H1 (cell line): ENCODE results near the gene AMIGO2. TPM values are rescaled to one million over a fixed set of nuclear protein-coding genes. Genes with fewer than 3 reads are reported as not detected.

Source experiments
- CTCF ChIA-PET: fragments of 300-600 bp; sonication (Branson Sonifier 250); formaldehyde crosslinking; loops from one replicate; lab custom pipeline; 2021; ENCODE audit not compliant: partially characterized antibody; lab: Charles Lee
- POLR2A ChIA-PET: fragments of 300-600 bp; sonication (Branson Sonifier 250); formaldehyde crosslinking; loops from one replicate; lab custom pipeline; 2021; ENCODE audit warnings: inconsistent platforms; ENCODE audit not compliant: partially characterized antibody; lab: Charles Lee
- DNase-seq, 2 experiments: peaks; one replicate each; pipeline versions ENCODE4 v3.0.0 to v3.0.0-alpha.2; 2010 to 2022; ENCODE audit warnings: low spot score in 2 of 2, low read depth in 1 of 2, mixed read lengths in 1 of 2
- FAIRE-seq: peaks from 2 replicates; lab custom pipeline; 2011; peaks lifted over from hg19 to GRCh38; lab: Jason Lieb, UNC
- H2AFZ ChIP-seq: 2 replicates; pipeline ENCODE4 v1.8.1; 2012; ENCODE audit warnings: low read length, inconsistent platforms
- H2AK5ac ChIP-seq: 2 replicates; pipeline ENCODE4 v1.6.1; 2013; ENCODE audit warnings: low read depth, low read length
- H2BK120ac ChIP-seq: replicated peaks from 2 replicates; pipeline ENCODE3; 2013; ENCODE audit warnings: low read depth, low read length, inconsistent platforms
- H2BK12ac ChIP-seq: 2 replicates; pipeline ENCODE4 v1.6.1; 2013; ENCODE audit warnings: low read depth, low read length
- H2BK15ac ChIP-seq: 2 replicates; pipeline ENCODE4 v1.6.1; 2013; ENCODE audit warnings: low read length
- H2BK20ac ChIP-seq: 2 replicates; pipeline ENCODE4 v1.6.1; 2013; ENCODE audit warnings: low read length
- H2BK5ac ChIP-seq: 2 replicates; pipeline ENCODE4 v1.6.1; 2013; ENCODE audit warnings: low read depth, low read length
- H3K14ac ChIP-seq: 2 replicates; pipeline ENCODE4 v1.6.1; 2013; ENCODE audit warnings: inconsistent platforms; ENCODE audit not compliant: insufficient read length
- H3K18ac ChIP-seq: 2 replicates; pipeline ENCODE4 v1.6.1; 2013; ENCODE audit warnings: low read length; ENCODE audit errors: extremely low read depth
- H3K23ac ChIP-seq: 2 replicates; pipeline ENCODE4 v1.6.1; 2013; ENCODE audit warnings: inconsistent platforms; ENCODE audit not compliant: insufficient read length
- H3K23me2 ChIP-seq: 2 replicates; pipeline ENCODE4 v1.6.1; 2013; ENCODE audit warnings: low read depth, low read length
- H3K27ac ChIP-seq: 2 replicates; pipeline ENCODE4 v1.6.1; 2011; ENCODE audit warnings: low read depth, low read length, inconsistent platforms
- H3K27me3 ChIP-seq, 4 experiments: replicated peaks in 1 of 4; 1 replicate in 1 of 4; 2 replicates in 3 of 4; pipeline versions ENCODE4 v1.6.1 to v1.8.1; 2011 to 2013; ENCODE audit warnings: low read length in 3 of 4, mild to moderate bottlenecking in 3 of 4, inconsistent platforms in 2 of 4, mixed read lengths in 2 of 4, moderate library complexity in 1 of 4; ENCODE audit not compliant: control insufficient read depth in 3 of 4, insufficient read depth in 3 of 4; ENCODE audit errors: extremely low read depth in 1 of 4
- H3K36me3 ChIP-seq, 4 experiments: 2 replicates each; pipeline versions ENCODE4 v1.6.1 to v1.8.1; 2011 to 2013; ENCODE audit warnings: mild to moderate bottlenecking in 4 of 4, low read length in 3 of 4, moderate library complexity in 2 of 4, control low read depth in 1 of 4, inconsistent platforms in 1 of 4; ENCODE audit not compliant: insufficient read depth in 4 of 4, control insufficient read depth in 2 of 4
- H3K4ac ChIP-seq: replicated peaks from 2 replicates; pipeline ENCODE3; 2013; ENCODE audit warnings: low read length, low read depth, mixed read lengths, inconsistent platforms; ENCODE audit not compliant: insufficient read length
- H3K4me1 ChIP-seq, 4 experiments: replicated peaks in 1 of 4; 1 replicate in 1 of 4; 2 replicates in 3 of 4; pipeline versions ENCODE4 v1.6.1 to v1.8.1; 2011 to 2013; ENCODE audit warnings: low read length in 3 of 4, inconsistent platforms in 2 of 4, mixed read lengths in 1 of 4; ENCODE audit not compliant: insufficient read depth in 4 of 4, control insufficient read depth in 3 of 4
- H3K4me2 ChIP-seq, 2 experiments: 2 replicates each; pipeline versions ENCODE4 v1.6.1 to v1.8.1; 2011 to 2013; ENCODE audit warnings: low read depth in 2 of 2, low read length in 2 of 2, control low read depth in 1 of 2, inconsistent platforms in 1 of 2, mild to moderate bottlenecking in 1 of 2; ENCODE audit not compliant: insufficient read depth in 1 of 2
- H3K4me3 ChIP-seq, 4 experiments: fragments of 200-600, 300-600 bp in 1 of 4; sonication (generic), shearing (Covaris generic), sonication (Bioruptor Twin) in 1 of 4; 2 replicates each; pipeline versions ENCODE4 v1.5.1 to v1.8.1; 2011 to 2016; ENCODE audit warnings: low read length in 4 of 4, low read depth in 3 of 4, control low read depth in 2 of 4, inconsistent platforms in 2 of 4, mild to moderate bottlenecking in 2 of 4, mixed read lengths in 1 of 4, moderate library complexity in 1 of 4; ENCODE audit not compliant: insufficient read depth in 2 of 4; ENCODE audit errors: extremely low read depth in 1 of 4
- H3K56ac ChIP-seq: replicated peaks from 2 replicates; pipeline ENCODE3; 2013; ENCODE audit warnings: low read depth, mild to moderate bottlenecking, mixed read lengths, low read length, inconsistent platforms; ENCODE audit not compliant: insufficient read length
- H3K79me1 ChIP-seq: 2 replicates; pipeline ENCODE4 v1.6.1; 2013; ENCODE audit warnings: low read depth, low read length, control low read depth
- H3K79me2 ChIP-seq, 2 experiments: 2 replicates each; pipeline versions ENCODE4 v1.6.1 to v1.8.1; 2012 to 2013; ENCODE audit warnings: low read length in 2 of 2, mild to moderate bottlenecking in 2 of 2, inconsistent platforms in 1 of 2; ENCODE audit not compliant: insufficient read depth in 2 of 2, control insufficient read depth in 1 of 2
- H3K9ac ChIP-seq, 4 experiments: replicated peaks in 1 of 4; 1 replicate in 1 of 4; 2 replicates in 3 of 4; pipeline versions ENCODE4 v1.6.1 to v1.8.1; 2011 to 2013; ENCODE audit warnings: low read depth in 3 of 4, low read length in 3 of 4, control low read depth in 2 of 4, mild to moderate bottlenecking in 2 of 4, moderate library complexity in 2 of 4, inconsistent platforms in 1 of 4; ENCODE audit errors: extremely low read depth in 1 of 4
- H3K9me3 ChIP-seq, 2 experiments: 2 replicates each; pipeline versions ENCODE4 v1.6.1 to v1.8.1; 2012 to 2013; ENCODE audit warnings: mild to moderate bottlenecking in 2 of 2, moderate library complexity in 2 of 2, control low read depth in 1 of 2, inconsistent platforms in 1 of 2, low read depth in 1 of 2, low read length in 1 of 2, mixed read lengths in 1 of 2; ENCODE audit not compliant: insufficient read depth in 2 of 2
- H4K20me1 ChIP-seq, 2 experiments: replicated peaks in 1 of 2; 2 replicates each; pipeline versions ENCODE3 to v1.8.1; 2011 to 2013; ENCODE audit warnings: inconsistent platforms in 2 of 2, low read length in 2 of 2, mild to moderate bottlenecking in 1 of 2; ENCODE audit not compliant: insufficient read depth in 2 of 2, control insufficient read depth in 1 of 2
- H4K5ac ChIP-seq: 2 replicates; pipeline ENCODE4 v1.6.1; 2013; ENCODE audit warnings: low read length, low read depth, mixed read lengths, inconsistent platforms; ENCODE audit not compliant: insufficient read length
- H4K8ac ChIP-seq: 2 replicates; pipeline ENCODE4 v1.8.0; 2013; ENCODE audit warnings: mild to moderate bottlenecking, moderate library complexity, low read length, inconsistent platforms; ENCODE audit not compliant: insufficient read depth; ENCODE audit errors: extremely low read depth
- H4K91ac ChIP-seq: replicated peaks from 2 replicates; pipeline ENCODE3; 2013; ENCODE audit warnings: low read length, mixed read lengths, inconsistent platforms; ENCODE audit not compliant: insufficient read length
- CTBP2 ChIP-seq: IDR thresholded peaks from 2 replicates; pipeline ENCODE4 v1.7.0; 2011; ENCODE audit warnings: borderline replicate concordance, mild to moderate bottlenecking, moderate library complexity, mixed read lengths, low read length; ENCODE audit not compliant: insufficient read depth, insufficient read length
- FOSL1 ChIP-seq: IDR thresholded peaks from 2 replicates; pipeline ENCODE4 v1.6.1; 2011; ENCODE audit warnings: mild to moderate bottlenecking, low read depth, low read length, moderate library complexity; ENCODE audit not compliant: insufficient read depth
- GTF2F1 ChIP-seq: IDR thresholded peaks from 2 replicates; pipeline ENCODE4 v1.6.1; 2012; ENCODE audit warnings: low read depth, low read length, improper control_type of control experiment, borderline replicate concordance
- JUND ChIP-seq: IDR thresholded peaks from 2 replicates; pipeline ENCODE4 v1.6.1; 2011; ENCODE audit warnings: mild to moderate bottlenecking, improper control_type of control experiment, low read length
- KDM5A ChIP-seq: fragments of 200-600 bp; IDR thresholded peaks from 2 replicates; pipeline ENCODE4 v1.7.1; 2012; ENCODE audit warnings: mild to moderate bottlenecking, low read length, inconsistent platforms, mixed read lengths
- PHF8 ChIP-seq: fragments of 200-600 bp; sonication (generic); conservative IDR thresholded peaks from 2 replicates; pipeline ENCODE4 v1.7.1; 2012; ENCODE audit warnings: low read depth, mild to moderate bottlenecking, inconsistent platforms, low read length, moderate library complexity
- RAD21 ChIP-seq, 2 experiments: IDR thresholded peaks in 1 of 2; conservative IDR thresholded peaks in 1 of 2; 2 replicates each; pipeline ENCODE4 v1.6.1; 2011; ENCODE audit warnings: low read depth in 2 of 2, low read length in 2 of 2, improper control_type of control experiment in 1 of 2, inconsistent platforms in 1 of 2, mild to moderate bottlenecking in 1 of 2, moderate library complexity in 1 of 2
- SP1 ChIP-seq: IDR thresholded peaks from 2 replicates; pipeline ENCODE4 v1.6.1; 2011; ENCODE audit warnings: low read depth, low read length
- TAF1 ChIP-seq: IDR thresholded peaks from 2 replicates; pipeline ENCODE4 v1.6.1; 2011; ENCODE audit warnings: mild to moderate bottlenecking, low read depth, low read length
- TBP ChIP-seq: IDR thresholded peaks from 2 replicates; pipeline ENCODE4 v1.6.1; 2011; ENCODE audit warnings: low read depth, low read length, improper control_type of control experiment
- WGBS, 2 experiments: shearing (Covaris generic) in 1 of 2; methylation state at CpG; one replicate each; pipeline versions ENCODE4 v1.1.6 to v1.1.7; 2013 to 2015; ENCODE audit warnings: low lambda C conversion rate in 2 of 2, mixed read lengths in 2 of 2, inconsistent platforms in 1 of 2, low coverage in 1 of 2, missing lambda C conversion rate in 1 of 2; ENCODE audit not compliant: insufficient replicate concordance in 2 of 2, insufficient coverage in 1 of 2, insufficient read length in 1 of 2; ENCODE audit errors: extremely low coverage in 1 of 2, missing lambda C conversion rate in 1 of 2; 5-methylcytosine and 5-hydroxymethylcytosine counted together
- polyA plus RNA-seq, 7 experiments: library from polyadenylated mRNA; depleted of rRNA in 3 of 7; stranded (reverse) in 5 of 7; unstranded in 2 of 7; fragments of >200 nt in 5 of 7; fragments of 200-250 nt in 2 of 7; gene quantifications; 1 replicate in 5 of 7; 2 replicates in 1 of 7; 4 replicates in 1 of 7; pipeline versions ENCODE4 v1.2.1 to v1.2.3, GENCODE V29; 2011 to 2013; ENCODE audit warnings: missing spikeins in 2 of 7, mixed read lengths in 2 of 7
- total RNA-seq: library from RNA; stranded (reverse); fragmentation: NEBNext Ultra II Directional; extraction: Animal tissue kit (Norgen Biotek cat#: 25700); gene quantifications from 2 replicates; pipeline ENCODE4 v1.2.1, GENCODE V29; 2021
- TF ChIP-seq, protein P1 (sequence below): IDR thresholded peaks from 2 replicates; pipeline ENCODE4 v1.6.1; 2012; ENCODE audit warnings: inconsistent platforms
- TF ChIP-seq, protein P2 (sequence below): IDR thresholded peaks from 2 replicates; pipeline ENCODE4 v1.6.1; 2011; ENCODE audit warnings: low read length, improper control_type of control experiment

The AMIGO2 gene
- total and polyA plus RNA-seq, 2 of the 8 experiments (the other 6 are each of a cell fraction or from before 2014, with no cell fraction given): 1.7 to 3.3 TPM

DNA sequence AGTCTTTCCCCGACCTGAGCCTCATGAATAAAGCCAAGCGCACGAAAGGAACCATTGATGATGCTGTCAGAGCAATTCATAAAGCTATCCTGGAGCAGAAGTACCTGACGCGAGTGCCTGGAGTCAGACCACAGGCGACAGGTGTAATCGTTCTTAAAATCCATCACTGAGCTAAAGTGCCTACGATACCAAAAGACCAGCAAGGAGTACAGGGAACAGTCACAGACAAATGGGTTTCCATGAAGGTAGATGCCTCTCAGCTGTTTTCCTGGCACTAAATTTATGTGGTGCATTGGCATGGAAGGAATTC is 1.7 kb downstream of the AMIGO2 start:
- no peak overlapping the region for H2BK12ac ChIP-seq
- no peaks in the 10 kb centered on the region for H3K79me1 ChIP-seq
- no peak overlapping the region for H3K56ac ChIP-seq
- H4K20me1 ChIP-seq: no peaks in the 10 kb centered on the region
- H4K8ac ChIP-seq: no peak overlapping the region
- ChIA-PET POLR2A (interaction anchor here (2.4 kb wide), 1 partner anchor 9 kb away, joined by 5 read pairs; no protein-coding TSS in a partner anchor), CTCF (interaction anchor here (0.6 to 3.3 kb wide), 6 partner anchors 7 to 330 kb away, joined by 4 to 21 read pairs (median 4); no protein-coding TSS in a partner anchor)
- DNase-seq (no peak), FAIRE-seq (no peak)
- WGBS, 2 experiments: 87% methylated on average over 8 of the region's 8 CpGs; no CpG with 5 or more reads in 1 of the 2 experiments
- H2BK5ac ChIP-seq: no peak overlapping the region
- no peak overlapping the region for H4K91ac ChIP-seq
- no peaks in the 10 kb centered on the region for H3K36me3 ChIP-seq
- H4K5ac ChIP-seq: no peak overlapping the region
- no peak overlapping the region for H2AFZ ChIP-seq
- no peak overlapping the region for H2AK5ac ChIP-seq
- no peak overlapping the region for H2BK15ac ChIP-seq
- H3K79me2 ChIP-seq: no peaks in the 10 kb centered on the region
- H3K4me3 ChIP-seq: no peak overlapping the region
- H3K9me3 ChIP-seq: no peaks in the 10 kb centered on the region
- H3K18ac ChIP-seq: no peak overlapping the region
- H2BK20ac ChIP-seq: no peak overlapping the region
- no peak overlapping the region for H3K4ac ChIP-seq
- H3K4me2 ChIP-seq: no peak overlapping the region; a peak in 1 of 4 replicates
- peaks cover 0 to 23% (median 10%) of the 10 kb centered on the region in 4 experiments; a peak in 6 of 7 replicates for H3K27me3 ChIP-seq
- no peak overlapping the region for H3K9ac ChIP-seq
- peaks cover 0 to 3% (median 1%) of the 10 kb centered on the region in 4 experiments; a peak in 2 of 7 replicates for H3K4me1 ChIP-seq
- H3K23me2 ChIP-seq: peaks cover 13% of the 10 kb centered on the region
- no peak overlapping the region for H3K23ac ChIP-seq
- no peak overlapping the region for H2BK120ac ChIP-seq
- H3K14ac ChIP-seq: no peak overlapping the region
- no peak overlapping the region for H3K27ac ChIP-seq
- TF ChIP-seq PHF8: no peak
- TF ChIP-seq TBP: no peak
- no peak for TF ChIP-seq RAD21 (IDR thresholded peaks at IDR 0.05 in 1 of 2, conservative IDR thresholded peaks at IDR 0.05 in 1 of 2; ENCODE audit: low read depth in 2 of 2, low read length in 2 of 2)
- TF ChIP-seq KDM5A: no peak
- TF ChIP-seq JUND: no peak
- TF ChIP-seq GTF2F1: no peak
- TF ChIP-seq TAF1: no peak
- TF ChIP-seq SP1: no peak
- TF ChIP-seq FOSL1: no peak
- no peak for TF ChIP-seq CTBP2
- TF ChIP-seq, protein P1, sequence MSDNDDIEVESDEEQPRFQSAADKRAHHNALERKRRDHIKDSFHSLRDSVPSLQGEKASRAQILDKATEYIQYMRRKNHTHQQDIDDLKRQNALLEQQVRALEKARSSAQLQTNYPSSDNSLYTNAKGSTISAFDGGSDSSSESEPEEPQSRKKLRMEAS: no peak
- TF ChIP-seq, protein P2, sequence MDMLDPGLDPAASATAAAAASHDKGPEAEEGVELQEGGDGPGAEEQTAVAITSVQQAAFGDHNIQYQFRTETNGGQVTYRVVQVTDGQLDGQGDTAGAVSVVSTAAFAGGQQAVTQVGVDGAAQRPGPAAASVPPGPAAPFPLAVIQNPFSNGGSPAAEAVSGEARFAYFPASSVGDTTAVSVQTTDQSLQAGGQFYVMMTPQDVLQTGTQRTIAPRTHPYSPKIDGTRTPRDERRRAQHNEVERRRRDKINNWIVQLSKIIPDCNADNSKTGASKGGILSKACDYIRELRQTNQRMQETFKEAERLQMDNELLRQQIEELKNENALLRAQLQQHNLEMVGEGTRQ: no peak
